GM12872 (cell line): ENCODE results near the gene HTD2.

Experiments
- CTCF ChIP-seq: IDR thresholded peaks from 3 replicates; pipeline ENCODE4 v1.5.1; 2011; ENCODE audit warnings: low read depth, mild to moderate bottlenecking, low read length, moderate library complexity; ENCODE audit not compliant: insufficient read depth

Gene HTD2

GRCh38 chr3:58305882-58306711 lies at the start of gene HTD2, which contains the start of gene RPP14:
Gene HTD2 (plus strand): TSS chr3:58306520. CDS start chr3:58317614, 11,094 bp downstream.
Gene RPP14 (plus strand): TSS chr3:58306245. CDS start chr3:58310330, 4,085 bp downstream.
- peak; percentile 93 for TF ChIP-seq CTCF

GRCh38 chr3:58258392-58259055 lies 47.8 kb upstream of the HTD2 start:
- TF ChIP-seq CTCF = no peak

GRCh38 chr3:58260261-58260731 lies 46.0 kb upstream of the HTD2 start:
- no peak for TF ChIP-seq CTCF

GRCh38 chr3:58260733-58261132 lies 45.6 kb upstream of the HTD2 start:
- no peak for TF ChIP-seq CTCF

- TF ChIP-seq CTCF = no peak
Observed at GRCh38 chr3:58261954-58262666, 44.2 kb upstream of the HTD2 start.

GRCh38 chr3:58266577-58266976 lies 39.7 kb upstream of the HTD2 start:
- no peak for TF ChIP-seq CTCF

GRCh38 chr3:58269356-58269755 lies 37.0 kb upstream of the HTD2 start:
- no peak for TF ChIP-seq CTCF
